HCT116 (cell line): ENCODE measurements around the gene CELA2A. TPM values are rescaled to one million over a fixed set of nuclear protein-coding genes. Genes with fewer than 3 reads are reported as not detected.
A peak's percentile ranks its signal among the peaks of the same experiment; 100 is the strongest.

ENCODE experiments used
- ATAC-seq: fragments of 200-7000 bp; cut with Tn5 transposase; 2 replicates; pipeline ENCODE4 v1.9.1; 2020; ENCODE audit warnings: mild to moderate bottlenecking, moderate library complexity
- BruUV-seq: library from RNA; stranded (reverse); fragments of 400-500 nt; replicated peaks from 2 replicates; lab custom pipeline; 2021; lab: Mats Ljungman, UMichigan
- CTCF ChIA-PET: fragments of 300-600 bp; sonication (Branson Sonifier 250); formaldehyde crosslinking; loops from one replicate; lab custom pipeline; 2021; ENCODE audit warnings: antibody characterized with exemption; lab: Charles Lee
- POLR2A ChIA-PET: fragments of 300-600, 350-600 bp; sonication (Branson Sonifier 250); formaldehyde crosslinking; loops from one replicate; lab custom pipeline; 2021; ENCODE audit warnings: antibody characterized with exemption; lab: Charles Lee
- RAD21 ChIA-PET, 2 experiments: fragments of 300-600 bp; sonication (Branson Sonifier 250); formaldehyde crosslinking; loops; one replicate each; lab custom pipeline; 2023; ENCODE audit warnings: low total read pairs in 2 of 2; ENCODE audit not compliant: uncharacterized antibody in 2 of 2, unreplicated experiment in 2 of 2, low non-redundant PET in 1 of 2; lab: Charles Lee
- DNase-seq: peaks from one replicate; pipeline ENCODE4 v3.0.0-alpha.2; 2010; ENCODE audit warnings: low read depth, low spot score
- H2AFZ ChIP-seq: fragments of 200-600 bp; shearing (Covaris generic), sonication (generic); 2 replicates; pipeline ENCODE4 v1.6.1; 2017; ENCODE audit warnings: low read depth, mixed run types, mixed read lengths, antibody characterized with exemption, low read length; ENCODE audit not compliant: poor library complexity, severe bottlenecking
- H3K27ac ChIP-seq: 2 replicates; pipeline ENCODE4 v1.5.1; 2012; ENCODE audit warnings: low read depth, low read length
- H3K27me3 ChIP-seq: fragments of 200-600 bp; sonication (generic); 2 replicates; pipeline ENCODE4 v1.6.1; 2016; ENCODE audit warnings: mixed run types, low read length, mixed read lengths; ENCODE audit not compliant: insufficient read depth
- H3K36me3 ChIP-seq, 2 experiments: fragments of 200-500 bp in 1 of 2; fragments of 200-600 bp in 1 of 2; sonication (Bioruptor generic) in 1 of 2; sonication (generic) in 1 of 2; 2 replicates each; pipeline versions ENCODE4 v1.5.1 to v1.6.1; 2014 to 2016; ENCODE audit warnings: low read length in 2 of 2, inconsistent platforms in 1 of 2, mixed read lengths in 1 of 2, mixed run types in 1 of 2; ENCODE audit not compliant: insufficient read depth in 2 of 2, control insufficient read depth in 1 of 2
- H3K4me1 ChIP-seq, 2 experiments: fragments of 200-600 bp in 1 of 2; sonication (generic) in 1 of 2; 2 replicates each; pipeline versions ENCODE4 v1.5.1 to v1.6.1; 2012 to 2017; ENCODE audit warnings: low read length in 2 of 2, inconsistent platforms in 1 of 2, mild to moderate bottlenecking in 1 of 2, mixed read lengths in 1 of 2, mixed run types in 1 of 2, moderate library complexity in 1 of 2; ENCODE audit not compliant: insufficient read depth in 2 of 2, control insufficient read depth in 1 of 2
- H3K4me2 ChIP-seq: fragments of 200-600 bp; sonication (generic); 2 replicates; pipeline ENCODE4 v1.6.1; 2017; ENCODE audit warnings: mixed run types, low read length, mixed read lengths
- H3K4me3 ChIP-seq, 2 experiments: fragments of 200-600 bp in 1 of 2; sonication (generic) in 1 of 2; replicated peaks in 1 of 2; 2 replicates each; pipeline ENCODE4 v1.5.1; 2011 to 2016; ENCODE audit warnings: low read length in 2 of 2, control low read depth in 1 of 2, low read depth in 1 of 2, mild to moderate bottlenecking in 1 of 2, mixed read lengths in 1 of 2, mixed run types in 1 of 2
- H3K79me2 ChIP-seq: fragments of 200-600 bp; sonication (generic); 2 replicates; pipeline ENCODE4 v1.6.1; 2017; ENCODE audit warnings: mild to moderate bottlenecking, mixed run types, low read length, moderate library complexity, mixed read lengths; ENCODE audit not compliant: insufficient read depth
- H3K9ac ChIP-seq: fragments of 200-600 bp; sonication (generic); 2 replicates; pipeline ENCODE4 v1.6.1; 2016; ENCODE audit warnings: low read length, mixed read lengths
- H3K9me2 ChIP-seq: fragments of 200-600 bp; sonication (generic), shearing (Covaris generic); 2 replicates; pipeline ENCODE4 v1.6.1; 2017; ENCODE audit warnings: mixed run types, mild to moderate bottlenecking, moderate library complexity; ENCODE audit not compliant: insufficient read depth
- H3K9me3 ChIP-seq, 2 experiments: fragments of 200-500 bp in 1 of 2; fragments of 200-600 bp in 1 of 2; sonication (Bioruptor generic) in 1 of 2; sonication (generic) in 1 of 2; 2 replicates each; pipeline ENCODE4 v1.6.1; 2014 to 2017; ENCODE audit warnings: low read length in 2 of 2, mixed read lengths in 2 of 2, inconsistent platforms in 1 of 2, low read depth in 1 of 2, mild to moderate bottlenecking in 1 of 2, mixed run types in 1 of 2, moderate library complexity in 1 of 2; ENCODE audit not compliant: control insufficient read depth in 1 of 2, insufficient read depth in 1 of 2
- H4K20me1 ChIP-seq: fragments of 200-600 bp; sonication (generic), shearing (Covaris generic); 2 replicates; pipeline ENCODE4 v1.6.1; 2017; ENCODE audit warnings: mixed run types, mild to moderate bottlenecking, moderate library complexity; ENCODE audit not compliant: insufficient read depth
- ELF1 ChIP-seq: IDR thresholded peaks from 2 replicates; pipeline ENCODE4 v1.6.1; 2012; ENCODE audit warnings: low read depth, borderline replicate concordance
- EZH2 ChIP-seq: fragments of 200-600 bp; sonication (generic); IDR thresholded peaks from 2 replicates; pipeline ENCODE4 v1.6.1; 2017; ENCODE audit warnings: antibody characterized with exemption, mixed run types
- FOSL1 ChIP-seq: IDR thresholded peaks from 2 replicates; pipeline ENCODE4 v1.6.1; 2012; ENCODE audit warnings: low read depth
- JUND ChIP-seq: IDR thresholded peaks from 2 replicates; pipeline ENCODE4 v1.6.1; 2012
- RAD21 ChIP-seq: IDR thresholded peaks from 2 replicates; pipeline ENCODE4 v1.6.1; 2012; ENCODE audit warnings: low read depth, mild to moderate bottlenecking
- SIN3A ChIP-seq: IDR thresholded peaks from 2 replicates; pipeline ENCODE4 v1.6.1; 2012; ENCODE audit warnings: low read depth
- SRF ChIP-seq: IDR thresholded peaks from 2 replicates; pipeline ENCODE4 v1.6.1; 2012; ENCODE audit warnings: low read depth
- YY1 ChIP-seq: IDR thresholded peaks from 2 replicates; pipeline ENCODE4 v1.6.1; 2011; ENCODE audit warnings: low read length, low read depth, moderate library complexity, mild to moderate bottlenecking; ENCODE audit not compliant: insufficient replicate concordance; ENCODE audit errors: extremely low read depth
- ZNF274 ChIP-seq: fragments of 200-500 bp; sonication (Bioruptor generic); IDR thresholded peaks from 2 replicates; pipeline ENCODE4 v1.6.1; 2014; ENCODE audit warnings: mild to moderate bottlenecking, low read depth, low read length, inconsistent platforms
- intact Hi-C: fragments of 100-400 bp; cut with micrococcal nuclease; formaldehyde crosslinking; loops from 2 replicates; pipeline ENCODE4 v1.10.0; 2022
- total RNA-seq: library from RNA; stranded (reverse); gene quantifications from one replicate; pipeline ENCODE4 v1.2.1, GENCODE V29; 2021; ENCODE audit not compliant: unreplicated experiment

Gene CELA2A
- total RNA-seq, 1 experiment from 2014 or later: 1.6 TPM

DNA sequence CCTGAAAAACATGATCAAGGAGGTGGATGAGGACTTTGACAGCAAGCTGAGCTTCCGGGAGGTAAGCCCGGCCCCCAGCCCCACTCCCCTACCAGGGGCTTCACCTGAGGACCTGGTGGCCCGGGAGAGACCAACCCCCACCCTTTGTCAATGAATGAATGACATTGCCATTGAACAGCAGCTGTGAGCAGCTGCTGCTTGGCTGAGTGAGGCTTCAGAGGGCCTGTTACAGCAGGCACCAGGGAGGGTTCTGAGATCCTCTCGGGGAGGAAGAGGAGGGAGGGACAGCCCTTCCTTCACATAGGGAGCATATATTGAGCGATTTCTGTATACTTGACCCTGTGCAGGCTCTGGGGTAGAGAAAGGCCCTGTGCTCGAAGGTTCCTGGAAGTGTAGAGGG is 30.6 kb upstream of the CELA2A start:
- BruUV-seq: no TSS peak
- no peak for ATAC-seq

DNA sequence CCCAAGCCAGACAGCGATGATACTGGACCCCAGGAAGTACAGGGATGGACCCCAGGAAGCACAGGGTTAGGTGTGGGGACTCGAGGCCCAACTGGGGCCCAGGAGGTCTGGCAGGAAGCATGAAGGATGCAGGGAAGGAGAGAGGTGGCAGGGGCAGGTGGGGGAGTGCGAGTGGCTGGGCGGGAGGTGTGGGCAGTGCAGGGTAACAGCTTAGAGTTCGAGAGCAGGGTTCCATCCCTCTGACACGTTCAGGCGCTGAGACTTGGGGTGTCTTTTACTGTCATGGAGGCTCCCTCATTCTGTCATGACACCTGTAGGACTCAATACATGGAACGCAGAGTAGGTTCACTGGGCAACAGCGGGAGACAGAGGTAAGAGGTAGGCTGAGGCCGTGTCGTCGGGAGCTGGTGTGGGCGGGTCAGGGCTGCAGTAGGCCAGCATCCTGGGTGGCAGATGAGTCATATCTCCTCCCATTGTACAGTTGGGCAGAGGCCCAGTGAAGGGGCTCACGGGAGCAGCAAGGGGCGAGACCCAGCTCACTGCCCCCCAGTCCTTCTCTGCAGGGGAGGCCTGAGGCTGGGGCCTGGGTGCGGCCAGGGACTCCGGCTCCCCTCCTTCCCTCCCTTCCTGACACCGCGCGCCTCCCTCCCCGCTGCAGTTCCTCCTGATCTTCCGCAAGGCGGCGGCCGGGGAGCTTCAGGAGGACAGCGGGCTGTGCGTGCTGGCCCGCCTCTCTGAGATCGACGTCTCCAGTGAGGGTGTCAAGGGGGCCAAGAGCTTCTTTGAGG is 29.8 kb upstream of the CELA2A start:
- Histone ChIP-seq H3K9me3 (no peaks in the 10 kb centered on the region), H4K20me1 (peaks cover 5% of the 10 kb centered on the region; the same call in 1 of the 2 replicates), H3K27ac (peak overlapping the region; percentile 50; the same call in 1 of the 2 replicates), H3K4me2 (peak overlapping the region; percentile 53), H3K79me2 (peaks cover 32% of the 10 kb centered on the region), H3K36me3 (peaks cover 0 to 5% of the 10 kb centered on the region in 2 experiments; a peak in 1 of 4 replicates), H3K9me2 (no peaks in the 10 kb centered on the region), H3K27me3 (no peaks in the 10 kb centered on the region), H3K4me3 (no peak overlapping the region), H3K4me1 (peaks cover 7 to 61% of the 10 kb centered on the region in 2 experiments; a peak in 3 of 4 replicates), H2AFZ (no peak overlapping the region), H3K9ac (peak overlapping the region; percentile 16; the same call in 1 of the 2 replicates)
- TF ChIP-seq FOSL1: peak; percentile 63
- TF ChIP-seq EZH2: no peak
- no TSS peak for BruUV-seq
- no peak for DNase-seq
- intact Hi-C loops: no loop called here
- ChIA-PET CTCF (interaction anchor here (1.2 kb wide), 1 partner anchor 103 kb away, joined by 4 read pairs; no protein-coding TSS in a partner anchor), POLR2A (no interaction called here), RAD21 (no interaction called here)
- peak; percentile 67 for ATAC-seq

More for the DNA sequence above, 30.6 kb upstream of the CELA2A start:
- no peak for DNase-seq
- no peaks in the 10 kb centered on the region for H3K9me3 ChIP-seq
- peaks cover 39% of the 10 kb centered on the region for H3K79me2 ChIP-seq
- ChIA-PET POLR2A (no interaction called here), CTCF (no interaction called here), RAD21 (no interaction called here)
- peaks cover 0 to 5% of the 10 kb centered on the region in 2 experiments; a peak in 1 of 4 replicates for H3K36me3 ChIP-seq
- peak overlapping the region; percentile 16; the same call in 1 of the 2 replicates for H3K9ac ChIP-seq
- TF ChIP-seq SIN3A: no peak
- no peak for TF ChIP-seq YY1
- TF ChIP-seq SRF: no peak
- no peak for TF ChIP-seq JUND
- no peak for TF ChIP-seq RAD21
- TF ChIP-seq ELF1: no peak
- TF ChIP-seq ZNF274: no peak
- intact Hi-C loops: no loop called here
- H3K4me2 ChIP-seq: peak overlapping the region; percentile 53
- no peaks in the 10 kb centered on the region for H3K27me3 ChIP-seq
- no peak overlapping the region for H2AFZ ChIP-seq
- peak overlapping the region; percentile 50; the same call in 1 of the 2 replicates for H3K27ac ChIP-seq
- H4K20me1 ChIP-seq: peaks cover 5% of the 10 kb centered on the region; the same call in 1 of the 2 replicates
- H3K4me1 ChIP-seq: peaks cover 7 to 63% of the 10 kb centered on the region in 2 experiments; a peak in 3 of 4 replicates
- H3K9me2 ChIP-seq: no peaks in the 10 kb centered on the region
- H3K4me3 ChIP-seq: no peak overlapping the region
